Endothelial cell of umbilical vein (primary cell): ENCODE results near the gene IKZF1. TPM values are rescaled to one million over a fixed set of nuclear protein-coding genes. Genes with fewer than 3 reads are reported as not detected.

Experiments used
- BruUV-seq: library from RNA; stranded (reverse); fragments of 400-500 nt; replicated peaks from 2 replicates; lab custom pipeline; 2021; lab: Mats Ljungman, UMichigan
- CTCF ChIA-PET: fragments of 300-600, 350-600 bp; sonication (Branson Sonifier 250); formaldehyde crosslinking; loops from one replicate; lab custom pipeline; 2021; ENCODE audit warnings: antibody characterized with exemption, inconsistent platforms; lab: Charles Lee
- POLR2A ChIA-PET: fragments of 300-600, 350-600 bp; sonication (Branson Sonifier 250); formaldehyde crosslinking; loops from one replicate; lab custom pipeline; 2021; ENCODE audit warnings: antibody characterized with exemption, inconsistent platforms; lab: Charles Lee
- DNase-seq: peaks from one replicate; pipeline ENCODE4 v3.0.0-alpha.2; 2011; ENCODE audit warnings: low read depth, low spot score
- FAIRE-seq: peaks from 2 replicates; lab custom pipeline; 2011; peaks lifted over from hg19 to GRCh38; lab: Jason Lieb, UNC
- H2AFZ ChIP-seq: 2 replicates; pipeline ENCODE4 v1.6.0; 2012; ENCODE audit warnings: low read depth, low read length, control low read depth, inconsistent platforms
- H3K27ac ChIP-seq: 2 replicates; pipeline ENCODE4 v1.5.1; 2011; ENCODE audit warnings: low read depth, mild to moderate bottlenecking, control low read depth, low read length, moderate library complexity; ENCODE audit not compliant: insufficient read depth
- H3K27me3 ChIP-seq, 2 experiments: 2 replicates each; pipeline versions ENCODE4 v1.6.0 to v1.6.1; 2011; ENCODE audit warnings: low read length in 2 of 2, mixed read lengths in 1 of 2; ENCODE audit not compliant: control insufficient read depth in 2 of 2, insufficient read depth in 2 of 2
- H3K36me3 ChIP-seq, 2 experiments: 2 replicates in 1 of 2; 3 replicates in 1 of 2; pipeline ENCODE4 v1.5.1; 2011; ENCODE audit warnings: low read length in 2 of 2, mild to moderate bottlenecking in 1 of 2, moderate library complexity in 1 of 2; ENCODE audit not compliant: control insufficient read depth in 2 of 2, insufficient read depth in 2 of 2; ENCODE audit errors: extremely low read depth in 1 of 2
- H3K4me1 ChIP-seq: 3 replicates; pipeline ENCODE4 v1.5.1; 2011; ENCODE audit warnings: mild to moderate bottlenecking, low read length; ENCODE audit not compliant: control insufficient read depth, insufficient read depth; ENCODE audit errors: extremely low read depth
- H3K4me2 ChIP-seq: 2 replicates; pipeline ENCODE4 v1.6.1; 2011; ENCODE audit warnings: low read length, control low read depth, mixed read lengths; ENCODE audit not compliant: insufficient read depth
- H3K4me3 ChIP-seq, 3 experiments: fragments of 200-600 bp in 1 of 3; sonication (generic), shearing (Covaris generic) in 1 of 3; replicated peaks in 1 of 3; 2 replicates each; pipeline ENCODE4 v1.5.1; 2011 to 2016; ENCODE audit warnings: control low read depth in 3 of 3, low read length in 3 of 3, mild to moderate bottlenecking in 2 of 3, inconsistent platforms in 1 of 3, low read depth in 1 of 3, moderate library complexity in 1 of 3; ENCODE audit not compliant: insufficient read depth in 1 of 3
- H3K79me2 ChIP-seq: 2 replicates; pipeline ENCODE4 v1.6.0; 2012; ENCODE audit warnings: low read length, inconsistent platforms; ENCODE audit not compliant: control insufficient read depth, insufficient read depth
- H3K9ac ChIP-seq: replicated peaks from 2 replicates; pipeline ENCODE3; 2011; ENCODE audit warnings: low read length, control low read depth; ENCODE audit not compliant: insufficient read depth; ENCODE audit errors: extremely low read depth
- H3K9me1 ChIP-seq: replicated peaks from 3 replicates; pipeline ENCODE4 v1.6.0; 2011; ENCODE audit warnings: mild to moderate bottlenecking, low read length; ENCODE audit not compliant: control insufficient read depth, insufficient read depth; ENCODE audit errors: extremely low read depth
- H3K9me3 ChIP-seq: replicated peaks from 2 replicates; pipeline ENCODE4 v1.5.1; 2012; ENCODE audit warnings: low read length, inconsistent platforms; ENCODE audit not compliant: control insufficient read depth, insufficient read depth
- H4K20me1 ChIP-seq: replicated peaks from 2 replicates; pipeline ENCODE3; 2011; ENCODE audit warnings: mild to moderate bottlenecking, low read length; ENCODE audit not compliant: control insufficient read depth, insufficient read depth; ENCODE audit errors: extremely low read depth
- CTCF ChIP-seq, 2 donors: IDR thresholded peaks; 1 replicate in 1 of 2; 2 replicates in 1 of 2; pipeline ENCODE4 v1.5.1; 2011; ENCODE audit warnings: low read length in 2 of 2, mild to moderate bottlenecking in 2 of 2, moderate library complexity in 2 of 2, control low read depth in 1 of 2, inconsistent platforms in 1 of 2, low read depth in 1 of 2; ENCODE audit not compliant: insufficient read depth in 1 of 2; ENCODE audit errors: extremely low read depth in 1 of 2
- EZH2 ChIP-seq: IDR thresholded peaks from 2 replicates; pipeline ENCODE4 v1.6.1; 2012; ENCODE audit warnings: borderline replicate concordance, low read depth, mild to moderate bottlenecking, moderate library complexity, low read length, inconsistent platforms; ENCODE audit not compliant: severe bottlenecking
- FOS ChIP-seq: IDR thresholded peaks from 2 replicates; pipeline ENCODE4 v1.6.1; 2011; ENCODE audit warnings: mild to moderate bottlenecking, low read length, moderate library complexity, borderline replicate concordance; ENCODE audit not compliant: insufficient read depth
- GATA2 ChIP-seq: IDR thresholded peaks from 2 replicates; pipeline ENCODE4 v1.7.0; 2011; ENCODE audit warnings: low read depth, mild to moderate bottlenecking, moderate library complexity, mixed read lengths, low read length; ENCODE audit not compliant: insufficient read length, insufficient read depth
- JUN ChIP-seq: IDR thresholded peaks from 2 replicates; pipeline ENCODE4 v1.6.1; 2011; ENCODE audit warnings: borderline replicate concordance, low read depth; ENCODE audit not compliant: insufficient read length, insufficient read depth
- MAX ChIP-seq: IDR thresholded peaks from 2 replicates; pipeline ENCODE4 v1.6.1; 2011; ENCODE audit not compliant: insufficient read depth, insufficient read length
- MYC ChIP-seq: IDR thresholded peaks from one replicate; pipeline ENCODE4 v1.6.1; 2011; ENCODE audit warnings: mild to moderate bottlenecking, low read depth, low read length
- POLR2A ChIP-seq: IDR thresholded peaks from 2 replicates; pipeline ENCODE4 v1.6.1; 2012; ENCODE audit warnings: low read depth, mild to moderate bottlenecking, control low read depth, low read length
- POLR2AphosphoS5 ChIP-seq: IDR thresholded peaks from 2 replicates; pipeline ENCODE4 v1.6.1; 2012; ENCODE audit warnings: low read depth, mild to moderate bottlenecking, control low read depth, low read length, moderate library complexity; ENCODE audit not compliant: insufficient read depth
- dilution Hi-C: fragments of 300-500 bp; cut with MboI; formaldehyde crosslinking; loops from one replicate; pipeline ENCODE4 v1.15.0; 2019; ENCODE audit warnings: low sequenced_read_pairs; ENCODE audit not compliant: extremely low pct_ligation_motif_present
- intact Hi-C: fragments of 100-400 bp; cut with micrococcal nuclease; formaldehyde crosslinking; loops from one replicate; pipeline ENCODE4 v1.10.0; 2022
- polyA plus RNA-seq, 4 experiments: library from polyadenylated mRNA; depleted of rRNA in 3 of 4; stranded (reverse) in 3 of 4; unstranded in 1 of 4; fragments of >200 nt; gene quantifications; 2 replicates each; pipeline versions ENCODE4 v1.2.1 to v1.2.3, GENCODE V29; 2011 to 2012; ENCODE audit warnings: missing spikeins in 1 of 4
- total RNA-seq: library from RNA; stranded (reverse); gene quantifications from 2 replicates; pipeline ENCODE4 v1.2.3, GENCODE V29; 2021

IKZF1 gene
- total and polyA plus RNA-seq, 2 donors (not counting 3 experiments of a cell fraction or from before 2014, with no cell fraction given) = 0.01 to 0.20 TPM

DNA sequence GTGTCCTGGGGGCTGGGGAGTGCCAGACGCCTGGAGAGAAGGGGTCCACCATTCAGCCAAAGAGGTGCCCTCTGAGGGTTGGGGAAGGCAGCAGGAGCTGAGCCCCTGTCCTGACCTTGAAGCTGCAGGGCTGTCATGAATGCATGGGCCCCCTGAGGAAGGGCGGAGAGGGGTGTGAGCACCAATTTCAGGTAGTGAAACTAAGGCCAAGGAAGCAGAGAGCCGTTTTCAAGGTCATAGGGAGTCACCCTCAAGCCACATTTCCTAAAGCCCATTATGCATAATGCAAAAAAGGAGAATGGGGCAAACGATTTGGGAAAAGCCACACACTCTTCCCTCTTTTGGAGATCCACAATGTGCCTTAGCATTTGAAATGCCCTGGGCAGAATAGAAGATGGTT, 108.5 kb downstream of the IKZF1 start:
- Histone ChIP-seq H3K79me2 (no peaks in the 10 kb centered on the region), H3K9me3 (no peaks in the 10 kb centered on the region), H3K4me2 (no peak overlapping the region), H3K4me3 (no peak overlapping the region), H3K4me1 (no peaks in the 10 kb centered on the region), H4K20me1 (no peaks in the 10 kb centered on the region), H3K27ac (no peak overlapping the region), H3K36me3 (no peaks in the 10 kb centered on the region), H2AFZ (no peak overlapping the region), H3K9ac (no peak overlapping the region), H3K27me3 (peaks cover 0 to 8% of the 10 kb centered on the region in 2 experiments), H3K9me1 (no peaks in the 10 kb centered on the region)
- BruUV-seq = no TSS peak
- intact Hi-C loops (no loop called here), dilution Hi-C loops (no loop called here)
- ChIA-PET CTCF (no interaction called here), POLR2A (no interaction called here)
- DNase-seq (no peak), FAIRE-seq (no peak)
- TF ChIP-seq JUN (no peak), POLR2AphosphoS5 (no peak), CTCF (IDR thresholded peaks at IDR 0.05; ENCODE audit: extremely low read depth in 1 of 2, insufficient read depth in 1 of 2, low read depth in 1 of 2, low read length in 2 of 2) (no peak), GATA2 (no peak), MYC (no peak), EZH2 (no peak), MAX (no peak), POLR2A (no peak), FOS (no peak)
